Panc1 (cell line): ENCODE measurements around the gene CFAP410. TPM values are rescaled to one million over a fixed set of nuclear protein-coding genes. Genes with fewer than 3 reads are reported as not detected.
A peak's percentile ranks its signal among the peaks of the same experiment; 100 is the strongest.

Experiments used
- ATAC-seq: fragments of 200-7000 bp; cut with Tn5 transposase; 2 replicates; pipeline ENCODE4 v1.9.1; 2020; ENCODE audit warnings: mild to moderate bottlenecking, moderate library complexity
- BruUV-seq: library from RNA; stranded (reverse); fragments of 400-500 nt; replicated peaks from 2 replicates; lab custom pipeline; 2021; lab: Mats Ljungman, UMichigan
- CTCF ChIA-PET: fragments of 300-600 bp; sonication (Branson Sonifier 250); formaldehyde crosslinking; loops from one replicate; lab custom pipeline; 2022; ENCODE audit warnings: antibody characterized with exemption; lab: Charles Lee
- POLR2A ChIA-PET: fragments of 300-600 bp; sonication (Branson Sonifier 250); formaldehyde crosslinking; loops from one replicate; lab custom pipeline; 2022; ENCODE audit warnings: antibody characterized with exemption; lab: Charles Lee
- DNase-seq: peaks from one replicate; pipeline ENCODE4 v3.0.0-alpha.2; 2010; ENCODE audit warnings: low read depth, low spot score
- H3K27ac ChIP-seq: 2 replicates; pipeline ENCODE4 v1.5.1; 2011; ENCODE audit warnings: mild to moderate bottlenecking, low read length, inconsistent platforms
- H3K27me3 ChIP-seq: fragments of 200-500 bp; sonication (Bioruptor generic); 2 replicates; pipeline ENCODE4 v1.6.0; 2014; ENCODE audit warnings: low read length, inconsistent platforms; ENCODE audit not compliant: control insufficient read depth, insufficient read depth
- H3K36me3 ChIP-seq: fragments of 200-500 bp; sonication (Bioruptor generic); 2 replicates; pipeline ENCODE4 v1.5.1; 2014; ENCODE audit warnings: inconsistent platforms, mild to moderate bottlenecking, low read length, moderate library complexity; ENCODE audit not compliant: control insufficient read depth, insufficient read depth
- H3K4me1 ChIP-seq: 2 replicates; pipeline ENCODE4 v1.5.1; 2011; ENCODE audit warnings: inconsistent platforms, mild to moderate bottlenecking, low read length, moderate library complexity; ENCODE audit not compliant: control insufficient read depth, insufficient read depth
- H3K4me3 ChIP-seq, 2 experiments: 2 replicates each; pipeline ENCODE4 v1.5.1; 2011 to 2012; ENCODE audit warnings: low read depth in 2 of 2, low read length in 2 of 2, mild to moderate bottlenecking in 2 of 2, inconsistent platforms in 1 of 2, moderate library complexity in 1 of 2
- H3K9me3 ChIP-seq: fragments of 200-500 bp; sonication (Bioruptor generic); 2 replicates; pipeline ENCODE4 v1.5.1; 2014; ENCODE audit warnings: low read depth, mild to moderate bottlenecking, inconsistent platforms, low read length, moderate library complexity; ENCODE audit not compliant: control insufficient read depth, insufficient read depth
- POLR2AphosphoS5 ChIP-seq: IDR thresholded peaks from 2 replicates; pipeline ENCODE4 v1.6.1; 2012; ENCODE audit warnings: mild to moderate bottlenecking, low read depth, low read length, moderate library complexity
- SIN3A ChIP-seq: IDR thresholded peaks from 2 replicates; pipeline ENCODE4 v1.6.1; 2012; ENCODE audit warnings: low read depth, mild to moderate bottlenecking, low read length, moderate library complexity, borderline replicate concordance; ENCODE audit not compliant: insufficient read depth
- TCF7L2 ChIP-seq: IDR thresholded peaks from 2 replicates; pipeline ENCODE4 v1.6.1; 2011; ENCODE audit warnings: mild to moderate bottlenecking, low read depth, low read length, inconsistent platforms
- in situ Hi-C: cut with HindIII; loops from 2 replicates; pipeline ENCODE4 v1.10.0; 2016; ENCODE audit warnings: low sequenced_read_pairs, low pct_unique_long_range_greater_than_20kb
- intact Hi-C: fragments of 100-400 bp; cut with micrococcal nuclease; formaldehyde crosslinking; loops from one replicate; pipeline ENCODE4 v1.10.0; 2022; ENCODE audit not compliant: unreplicated experiment
- total RNA-seq: library from RNA; stranded (reverse); gene quantifications from one replicate; pipeline ENCODE4 v1.2.1, GENCODE V29; 2021; ENCODE audit not compliant: unreplicated experiment
- TF ChIP-seq, protein P1 (sequence below), 2 experiments: IDR thresholded peaks; 2 replicates each; pipeline ENCODE4 v1.6.1; 2011 to 2012; ENCODE audit warnings: low read depth in 2 of 2, control low read depth in 1 of 2, low read length in 1 of 2, mild to moderate bottlenecking in 1 of 2, moderate library complexity in 1 of 2; ENCODE audit not compliant: insufficient read depth in 1 of 2
- TF ChIP-seq, protein P2 (sequence below): fragments of 450-650 bp; IDR thresholded peaks from 2 replicates; pipeline ENCODE4 v1.5.1; 2017; ENCODE audit warnings: mild to moderate bottlenecking

The CFAP410 gene
- total RNA-seq, 1 experiment from 2014 or later, result 11.8 TPM

DNA sequence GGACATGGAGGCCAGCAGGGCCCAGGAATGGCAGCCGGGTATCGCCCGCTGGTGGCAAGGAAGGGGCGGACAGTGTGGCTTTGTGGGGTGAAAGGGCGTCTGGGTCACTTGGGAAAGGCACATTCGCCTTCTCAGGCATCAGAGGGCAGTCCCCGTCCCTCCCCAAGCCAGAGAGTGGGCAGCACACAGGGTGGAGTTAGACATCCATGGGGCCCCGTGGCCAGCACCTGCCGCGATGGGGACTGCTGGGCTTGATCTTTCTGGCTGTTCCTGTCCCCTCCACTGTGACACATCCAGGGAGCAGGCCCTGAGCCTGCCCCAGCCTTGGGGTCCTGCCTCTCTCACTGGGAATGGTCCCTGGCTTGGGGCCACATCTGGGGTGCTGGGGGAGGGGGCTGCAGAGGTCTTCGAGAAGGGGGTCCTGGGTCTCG is 10.2 kb upstream of the CFAP410 start:
- intact Hi-C loops, result no loop called here
- TF ChIP-seq, protein P1, sequence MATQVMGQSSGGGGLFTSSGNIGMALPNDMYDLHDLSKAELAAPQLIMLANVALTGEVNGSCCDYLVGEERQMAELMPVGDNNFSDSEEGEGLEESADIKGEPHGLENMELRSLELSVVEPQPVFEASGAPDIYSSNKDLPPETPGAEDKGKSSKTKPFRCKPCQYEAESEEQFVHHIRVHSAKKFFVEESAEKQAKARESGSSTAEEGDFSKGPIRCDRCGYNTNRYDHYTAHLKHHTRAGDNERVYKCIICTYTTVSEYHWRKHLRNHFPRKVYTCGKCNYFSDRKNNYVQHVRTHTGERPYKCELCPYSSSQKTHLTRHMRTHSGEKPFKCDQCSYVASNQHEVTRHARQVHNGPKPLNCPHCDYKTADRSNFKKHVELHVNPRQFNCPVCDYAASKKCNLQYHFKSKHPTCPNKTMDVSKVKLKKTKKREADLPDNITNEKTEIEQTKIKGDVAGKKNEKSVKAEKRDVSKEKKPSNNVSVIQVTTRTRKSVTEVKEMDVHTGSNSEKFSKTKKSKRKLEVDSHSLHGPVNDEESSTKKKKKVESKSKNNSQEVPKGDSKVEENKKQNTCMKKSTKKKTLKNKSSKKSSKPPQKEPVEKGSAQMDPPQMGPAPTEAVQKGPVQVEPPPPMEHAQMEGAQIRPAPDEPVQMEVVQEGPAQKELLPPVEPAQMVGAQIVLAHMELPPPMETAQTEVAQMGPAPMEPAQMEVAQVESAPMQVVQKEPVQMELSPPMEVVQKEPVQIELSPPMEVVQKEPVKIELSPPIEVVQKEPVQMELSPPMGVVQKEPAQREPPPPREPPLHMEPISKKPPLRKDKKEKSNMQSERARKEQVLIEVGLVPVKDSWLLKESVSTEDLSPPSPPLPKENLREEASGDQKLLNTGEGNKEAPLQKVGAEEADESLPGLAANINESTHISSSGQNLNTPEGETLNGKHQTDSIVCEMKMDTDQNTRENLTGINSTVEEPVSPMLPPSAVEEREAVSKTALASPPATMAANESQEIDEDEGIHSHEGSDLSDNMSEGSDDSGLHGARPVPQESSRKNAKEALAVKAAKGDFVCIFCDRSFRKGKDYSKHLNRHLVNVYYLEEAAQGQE (IDR thresholded peaks at IDR 0.05; ENCODE audit: insufficient read depth in 1 of 2, low read depth in 2 of 2, low read length in 1 of 2), result no peak
- TF ChIP-seq TCF7L2 (no peak), POLR2AphosphoS5 (no peak), SIN3A (no peak)
- TF ChIP-seq, protein P2, sequence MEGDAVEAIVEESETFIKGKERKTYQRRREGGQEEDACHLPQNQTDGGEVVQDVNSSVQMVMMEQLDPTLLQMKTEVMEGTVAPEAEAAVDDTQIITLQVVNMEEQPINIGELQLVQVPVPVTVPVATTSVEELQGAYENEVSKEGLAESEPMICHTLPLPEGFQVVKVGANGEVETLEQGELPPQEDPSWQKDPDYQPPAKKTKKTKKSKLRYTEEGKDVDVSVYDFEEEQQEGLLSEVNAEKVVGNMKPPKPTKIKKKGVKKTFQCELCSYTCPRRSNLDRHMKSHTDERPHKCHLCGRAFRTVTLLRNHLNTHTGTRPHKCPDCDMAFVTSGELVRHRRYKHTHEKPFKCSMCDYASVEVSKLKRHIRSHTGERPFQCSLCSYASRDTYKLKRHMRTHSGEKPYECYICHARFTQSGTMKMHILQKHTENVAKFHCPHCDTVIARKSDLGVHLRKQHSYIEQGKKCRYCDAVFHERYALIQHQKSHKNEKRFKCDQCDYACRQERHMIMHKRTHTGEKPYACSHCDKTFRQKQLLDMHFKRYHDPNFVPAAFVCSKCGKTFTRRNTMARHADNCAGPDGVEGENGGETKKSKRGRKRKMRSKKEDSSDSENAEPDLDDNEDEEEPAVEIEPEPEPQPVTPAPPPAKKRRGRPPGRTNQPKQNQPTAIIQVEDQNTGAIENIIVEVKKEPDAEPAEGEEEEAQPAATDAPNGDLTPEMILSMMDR, result no peak
- H3K9me3 ChIP-seq, result no peaks in the 10 kb centered on the region
- H3K4me1 ChIP-seq, result no peaks in the 10 kb centered on the region
- in situ Hi-C loops, result no loop called here
- no peaks in the 10 kb centered on the region for H3K27me3 ChIP-seq
- CTCF ChIA-PET, result no interaction called here
- POLR2A ChIA-PET, result no interaction called here
- H3K27ac ChIP-seq, result no peak overlapping the region
- DNase-seq (no peak), ATAC-seq (no peak)
- BruUV-seq, result no TSS peak
- no peak overlapping the region for H3K4me3 ChIP-seq
- H3K36me3 ChIP-seq, result no peaks in the 10 kb centered on the region

DNA sequence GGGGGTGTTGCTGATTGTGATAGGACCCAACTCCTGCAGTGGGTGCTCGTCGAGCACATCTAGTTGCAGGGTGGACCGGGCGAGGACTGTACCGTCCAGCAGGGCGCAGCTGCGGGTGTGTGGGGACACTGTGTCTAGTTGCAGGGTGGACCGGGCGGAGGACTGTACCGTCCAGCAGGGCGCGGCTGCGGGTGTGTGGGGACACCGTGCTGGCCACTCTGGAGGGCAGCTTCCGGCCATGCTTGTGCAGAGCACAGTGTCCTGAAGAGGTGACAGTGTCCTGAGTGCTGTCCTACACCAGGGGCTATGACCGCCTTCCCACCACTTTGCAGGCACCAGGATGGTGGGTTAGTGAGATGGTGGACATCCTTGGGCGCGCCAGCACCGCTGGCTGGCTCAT is 9.7 kb upstream of the CFAP410 start:
- Histone ChIP-seq H3K27me3 (no peaks in the 10 kb centered on the region), H3K27ac (no peak overlapping the region), H3K36me3 (no peaks in the 10 kb centered on the region), H3K4me3 (no peak overlapping the region), H3K4me1 (no peaks in the 10 kb centered on the region), H3K9me3 (no peaks in the 10 kb centered on the region)
- ATAC-seq, result 0 out of 2 replicates have a peak, but pooled peaks have one; percentile 28
- DNase-seq, result no peak
- in situ Hi-C loops, result no loop called here
- TF ChIP-seq SIN3A, result no peak
- TF ChIP-seq, protein P1 (IDR thresholded peaks at IDR 0.05; ENCODE audit: insufficient read depth in 1 of 2, low read depth in 2 of 2, low read length in 1 of 2), result no peak
- TF ChIP-seq, protein P2, result no peak
- CTCF ChIA-PET, result no interaction called here
- BruUV-seq, result no TSS peak
- intact Hi-C loops, result no loop called here
- POLR2A ChIA-PET, result no interaction called here
